HG03342 (cell line): ENCODE results near the gene RPL28.
"Not testable (repeated sequence)": the region's sequence is repeated elsewhere in the genome, so short reads cannot be mapped to it uniquely, and the experiment has no call there.

ENCODE experiments used
- ATAC-seq: cut with Tn5 transposase; IDR thresholded peaks from one replicate; pipeline ENCODE4 v1.9.1; 2021; ENCODE audit warnings: mild to moderate bottlenecking, moderate library complexity; ENCODE audit not compliant: unreplicated experiment

RPL28 gene

GRCh38 chr19:55446060-55446459 lies 60.3 kb downstream of the RPL28 start:
- no peak for ATAC-seq

GRCh38 chr19:55447421-55448174 lies 61.9 kb downstream of the RPL28 start:
- no peak for ATAC-seq

GRCh38 chr19:55448175-55448490 lies 62.4 kb downstream of the RPL28 start:
- not testable (repeated sequence) for ATAC-seq

GRCh38 chr19:55449469-55449868 lies 63.7 kb downstream of the RPL28 start:
- ATAC-seq: no peak

GRCh38 chr19:55451163-55451964 lies 65.6 kb downstream of the RPL28 start:
- no peak for ATAC-seq

- ATAC-seq: no peak
Measured at GRCh38 chr19:55451965-55452748, 66.4 kb downstream of the RPL28 start.
